GM18870 (cell line): ENCODE results near the gene RNASEL.
"Not testable (repeated sequence)": the region's sequence is repeated elsewhere in the genome, so short reads cannot be mapped to it uniquely, and the experiment has no call there.

Experiments used
- ATAC-seq: cut with Tn5 transposase; IDR thresholded peaks from one replicate; pipeline ENCODE4 v1.9.1; 2021; ENCODE audit warnings: moderate library complexity; ENCODE audit not compliant: unreplicated experiment

Gene RNASEL

DNA sequence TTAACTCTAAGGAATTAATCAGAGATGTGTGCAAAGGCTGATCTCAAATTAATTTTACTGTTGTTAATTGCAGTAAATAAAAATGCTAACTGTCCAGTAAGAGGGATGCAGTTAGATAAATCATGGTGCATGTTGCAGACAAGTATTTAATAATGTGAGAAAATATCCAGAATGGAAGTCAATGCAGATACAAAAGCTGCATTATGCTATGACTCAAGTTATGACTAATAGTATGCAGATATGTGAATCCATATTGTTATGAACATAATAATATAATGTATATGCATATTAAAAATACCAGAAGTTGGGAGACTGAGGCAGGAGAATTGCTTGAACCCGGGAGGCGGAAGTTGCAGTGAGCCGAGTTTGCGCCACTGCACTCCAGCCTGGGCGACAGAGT, 21.4 kb downstream of the RNASEL start:
- ATAC-seq, result no peak

DNA sequence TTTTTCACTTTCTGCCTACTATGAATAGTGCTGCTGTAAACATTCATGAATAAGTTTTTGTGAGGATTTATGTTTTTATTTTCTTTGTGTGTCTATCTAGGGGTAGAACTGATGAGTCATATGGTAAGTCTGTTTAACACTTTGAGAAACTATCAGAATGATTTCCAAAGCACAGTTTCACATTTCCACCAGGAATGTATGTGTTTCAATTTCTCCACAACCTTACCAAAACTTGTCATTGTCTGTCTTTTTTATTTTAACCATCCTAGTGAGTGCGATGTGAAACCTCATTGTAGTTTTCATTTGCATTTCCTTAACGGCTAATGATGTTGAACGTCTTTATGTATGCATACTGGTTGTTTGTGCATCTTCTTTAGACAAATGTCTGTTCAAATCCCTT, 23.5 kb downstream of the RNASEL start:
- no peak for ATAC-seq

DNA sequence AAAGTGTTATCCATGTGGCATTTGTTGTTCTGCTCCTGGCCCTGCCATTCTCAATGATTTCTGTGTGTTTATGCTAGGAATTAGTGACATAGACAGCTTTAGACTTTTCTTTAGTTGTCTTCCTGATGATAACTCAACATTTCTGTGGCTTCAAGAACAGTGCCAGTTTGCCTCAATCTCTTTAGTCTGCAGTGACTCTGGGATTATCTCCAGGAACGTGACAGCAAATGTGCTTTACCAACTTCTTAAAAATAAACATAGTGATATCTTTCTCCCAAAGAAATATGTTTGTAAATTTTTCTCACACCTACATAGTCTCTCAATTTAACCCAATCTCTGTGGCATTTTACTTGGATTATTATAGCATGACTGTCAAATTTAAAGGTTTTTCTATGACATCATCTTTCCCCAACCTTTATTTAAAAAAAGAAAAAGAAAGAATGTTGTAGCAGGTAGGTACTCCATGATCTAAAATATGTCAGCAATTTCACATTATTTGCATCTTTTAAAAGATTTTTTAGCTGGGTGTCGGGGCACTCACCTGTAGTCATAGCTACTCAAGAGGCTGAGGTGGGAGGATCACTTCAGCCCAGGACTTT, 24.6 kb downstream of the RNASEL start:
- ATAC-seq, result no peak

DNA sequence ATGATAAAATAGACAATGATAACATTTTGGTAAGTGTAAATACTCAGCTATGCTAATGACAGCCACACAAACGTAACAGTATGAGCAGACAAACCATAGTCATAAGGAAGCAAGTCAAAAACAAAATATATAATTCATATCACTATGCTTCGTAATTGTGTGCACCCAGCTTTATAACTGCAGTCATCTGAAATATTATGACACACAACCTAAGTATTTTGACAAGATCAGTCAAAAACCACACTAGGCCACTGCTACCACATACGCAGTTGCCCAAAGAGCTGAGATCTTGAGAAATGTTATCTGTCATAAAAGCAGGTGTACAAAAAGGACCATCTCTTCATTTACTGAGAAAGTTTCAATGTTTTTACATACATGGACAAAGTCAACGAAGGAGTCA, 26.0 kb downstream of the RNASEL start:
- ATAC-seq, result no peak

DNA sequence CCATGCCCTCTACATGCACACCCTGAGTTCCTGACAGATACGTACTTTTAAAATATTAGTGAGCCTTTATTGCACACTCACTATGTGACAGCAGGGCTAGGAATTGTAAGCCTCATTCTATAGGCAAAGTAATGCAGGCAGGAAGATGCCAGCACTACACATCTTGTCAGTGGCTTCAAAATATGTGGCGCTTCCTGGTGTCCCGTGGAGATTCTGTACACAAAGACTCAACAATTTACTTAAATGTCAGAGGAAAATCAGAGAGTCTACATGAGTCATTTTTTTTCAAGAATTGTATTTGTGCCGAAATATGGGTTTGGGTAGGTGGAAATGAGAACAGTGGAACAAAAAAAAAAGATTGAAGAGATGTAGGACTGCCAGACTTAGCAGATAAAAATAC, 27.6 kb downstream of the RNASEL start:
- no peak for ATAC-seq

DNA sequence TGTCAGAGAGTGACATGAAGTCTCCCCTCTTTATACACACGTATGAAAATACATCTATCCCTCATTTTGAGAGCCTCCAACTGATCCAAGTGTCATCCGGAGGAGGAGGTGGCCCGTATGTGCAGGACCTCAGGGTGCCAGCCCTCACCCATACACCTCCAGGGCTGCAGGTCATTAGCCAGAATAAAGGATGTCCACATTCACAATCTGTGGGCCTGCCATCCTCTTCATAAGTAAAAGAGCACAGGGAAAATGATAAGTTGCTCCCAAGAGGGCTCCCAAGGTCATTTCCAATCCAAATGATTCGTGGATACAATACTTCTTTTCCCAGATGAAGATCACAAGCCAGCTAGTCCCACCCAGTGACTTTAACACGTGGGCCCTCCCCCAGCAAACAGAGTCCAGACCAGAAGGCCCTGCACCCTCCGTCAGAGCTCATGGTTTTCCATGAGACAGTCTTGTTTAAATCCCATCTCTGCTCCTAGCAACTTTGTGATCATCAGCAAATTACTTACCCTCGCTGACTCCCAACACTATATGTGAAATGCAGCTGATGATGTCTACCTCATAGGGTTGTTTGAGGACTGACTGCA, 28.6 kb downstream of the RNASEL start:
- ATAC-seq, result no peak

DNA sequence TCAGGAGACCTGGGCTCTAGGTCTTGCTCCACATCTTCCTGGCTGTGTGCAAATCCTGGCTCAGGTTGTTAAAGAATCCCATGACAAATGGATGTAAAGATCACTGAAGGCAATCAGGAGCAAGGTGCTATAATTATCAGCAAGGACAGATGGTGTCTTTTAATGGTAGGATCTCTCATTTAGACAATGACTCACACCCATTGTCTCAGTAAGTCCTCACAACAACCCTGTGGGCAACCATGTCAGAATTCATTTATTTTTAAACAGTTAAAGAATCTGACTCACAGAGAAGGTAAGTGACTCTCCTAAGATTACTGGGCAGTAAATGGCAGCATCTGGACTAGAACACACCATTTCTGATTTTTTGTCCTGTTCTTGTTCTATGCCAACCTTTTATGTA, 32.8 kb downstream of the RNASEL start:
- no peak for ATAC-seq

DNA sequence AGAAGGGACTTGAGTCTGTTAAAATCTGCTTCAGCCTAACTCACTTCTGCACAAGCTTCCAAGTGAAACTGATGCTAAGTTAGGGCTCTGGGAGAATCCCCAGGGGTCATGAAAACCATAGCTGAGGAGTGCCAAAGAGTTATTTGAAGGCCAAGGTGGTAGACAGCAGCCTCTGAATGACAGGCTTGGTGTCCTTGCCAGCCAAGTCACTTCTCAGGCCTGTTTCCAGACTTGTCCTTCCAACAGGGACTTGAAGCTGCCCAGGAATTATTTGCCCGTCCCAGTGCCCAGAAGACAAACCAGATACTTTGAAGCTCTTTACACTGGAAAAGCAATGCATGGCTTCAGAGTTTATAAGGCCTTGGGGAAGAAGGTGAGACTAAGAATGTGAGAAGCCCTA, 33.6 kb downstream of the RNASEL start:
- ATAC-seq, result no peak

DNA sequence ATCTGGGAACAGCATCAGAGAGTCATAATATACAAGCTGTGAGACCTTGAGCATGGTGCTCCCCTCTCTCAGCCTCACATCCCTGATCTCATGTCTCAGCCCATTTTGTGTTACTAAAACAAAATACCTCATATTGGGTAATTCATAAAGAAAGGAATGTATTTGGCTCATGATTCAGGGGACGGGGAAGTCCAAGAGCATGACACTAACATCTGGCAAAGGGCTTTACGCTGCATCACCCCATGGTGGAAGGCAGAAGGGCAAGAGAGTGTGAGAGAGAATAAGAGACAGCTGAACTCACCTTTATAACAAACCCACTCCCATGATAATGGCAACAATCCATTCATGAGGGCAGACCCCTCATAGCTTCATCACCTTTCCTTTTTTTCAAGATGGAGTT, 36.5 kb downstream of the RNASEL start:
- no peak for ATAC-seq

DNA sequence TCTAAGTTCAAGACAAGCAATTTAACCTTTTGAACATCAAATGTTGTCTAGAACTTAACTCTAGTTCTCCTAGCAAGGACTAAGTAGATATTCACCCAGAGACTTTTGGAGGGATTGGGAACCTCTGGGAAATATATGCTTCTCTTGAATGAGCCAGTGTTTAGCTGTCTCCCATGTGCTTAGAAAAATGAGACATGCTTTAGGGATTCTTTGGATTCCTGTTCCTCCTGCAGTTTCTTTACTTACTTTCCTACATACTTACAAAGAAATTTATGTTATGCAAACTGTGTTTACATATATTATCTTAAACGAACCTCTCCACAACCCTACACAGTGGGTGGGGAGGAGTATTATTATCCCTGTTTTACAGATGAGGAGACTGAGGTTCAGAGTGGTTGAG, 39.2 kb downstream of the RNASEL start:
- no peak for ATAC-seq

DNA sequence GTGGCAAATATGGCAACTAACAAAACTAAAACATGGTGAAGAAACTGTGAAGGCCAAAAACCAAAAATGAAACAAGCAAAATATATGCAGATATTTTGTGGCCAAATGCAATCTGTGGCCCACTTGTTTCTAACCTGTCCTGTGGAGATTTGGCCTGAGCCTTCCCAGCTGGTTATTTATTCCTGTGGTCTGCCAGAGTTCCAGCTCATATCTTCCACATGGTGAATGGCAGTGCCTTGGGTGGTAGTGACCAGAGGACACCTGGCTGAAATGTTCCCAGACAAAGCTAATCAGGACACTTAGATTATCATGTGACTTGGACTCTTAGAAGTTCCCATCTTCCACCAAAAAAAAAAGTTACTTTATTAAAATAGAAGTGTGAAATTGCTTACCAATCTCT, 39.7 kb downstream of the RNASEL start:
- ATAC-seq, result no peak

DNA sequence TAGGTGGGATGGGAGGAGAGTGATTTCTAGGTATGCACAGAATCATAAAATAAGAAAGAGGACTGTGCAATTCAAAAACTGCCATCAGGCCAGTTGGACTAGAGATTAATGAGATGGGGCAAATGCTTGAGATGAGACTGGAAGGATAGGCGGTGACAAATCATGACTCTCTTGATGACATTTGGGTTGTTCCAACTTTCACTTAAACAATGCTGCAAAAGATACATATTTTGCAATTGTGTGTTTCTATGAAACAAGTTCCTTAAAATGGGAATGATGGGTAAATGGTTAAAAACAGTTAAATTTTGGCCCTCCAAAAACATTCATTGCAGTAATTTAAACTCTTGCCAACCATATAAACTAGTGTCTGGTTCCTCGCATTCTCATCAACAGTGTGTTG, 55.2 kb downstream of the RNASEL start:
- ATAC-seq, result no peak

DNA sequence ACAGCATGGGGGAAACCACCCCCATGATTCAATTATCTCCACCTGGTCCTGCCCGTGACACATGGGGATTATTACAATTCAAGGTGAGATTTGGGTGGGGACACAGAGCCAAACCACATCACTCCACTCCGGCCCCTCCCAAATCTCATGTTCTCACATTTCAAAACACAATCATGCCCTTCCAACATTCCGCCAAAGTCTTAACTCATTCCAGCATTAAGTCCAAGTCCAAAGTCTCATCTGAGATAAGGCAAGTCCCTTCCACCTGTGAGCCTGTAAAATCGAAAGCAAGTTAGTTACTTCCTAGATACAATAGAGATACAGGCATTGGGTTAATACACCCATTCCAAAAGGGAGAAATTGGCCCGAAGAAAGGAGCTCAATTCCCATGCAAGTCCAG, 60.9 kb downstream of the RNASEL start:
- not testable (repeated sequence) for ATAC-seq

DNA sequence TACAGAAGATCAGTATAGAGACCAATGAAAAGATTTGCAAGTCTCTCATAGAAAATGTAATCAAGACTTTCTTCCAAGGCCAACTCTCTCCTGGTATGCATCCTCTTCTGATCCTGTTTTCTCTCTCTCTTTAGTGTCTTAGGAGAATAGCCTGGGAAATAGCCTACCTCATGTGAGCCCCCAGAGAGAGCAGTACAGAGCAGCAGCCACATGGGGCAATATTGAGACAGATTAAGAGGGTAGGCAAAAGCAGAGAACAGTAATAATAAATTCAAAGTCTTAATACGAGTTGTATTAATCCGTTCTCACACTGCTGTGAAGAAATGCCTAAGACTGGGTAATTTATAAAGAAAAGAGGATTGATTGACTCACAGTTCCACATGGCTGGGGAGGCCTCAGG, 61.4 kb downstream of the RNASEL start:
- ATAC-seq, result no peak

DNA sequence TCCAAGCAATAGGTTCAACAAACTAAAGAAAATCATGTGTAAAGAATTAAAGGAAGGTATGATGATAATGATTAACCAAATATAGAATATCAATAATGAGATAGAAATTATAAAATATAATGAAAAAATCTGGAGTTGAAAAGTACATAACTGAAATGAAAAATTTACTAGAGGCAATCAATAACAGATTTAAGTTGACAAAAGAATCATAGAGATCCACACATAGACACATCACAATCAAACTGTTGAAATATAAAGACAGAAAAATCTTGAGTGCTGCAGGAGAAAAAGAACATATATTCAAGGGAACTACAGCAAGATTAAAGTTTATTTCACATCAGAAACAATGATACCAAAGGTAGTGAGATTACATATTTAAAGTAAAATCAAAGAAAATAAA, 63.7 kb downstream of the RNASEL start:
- ATAC-seq, result no peak
